K562 (cell line): ENCODE results near the gene BARX2. TPM values are rescaled to one million over a fixed set of nuclear protein-coding genes. Genes with fewer than 3 reads are reported as not detected.

Experiments used
- AFF4 ChIP-seq: sonication (generic); formaldehyde crosslinking; IDR thresholded peaks from 2 replicates; pipeline ENCODE4 v1.8.0; 2023; ENCODE audit warnings: mild to moderate bottlenecking, missing genetic modification reagents
- REST ChIP-seq, 2 experiments: fragments of 450-650 bp; formaldehyde crosslinking in 1 of 2; IDR thresholded peaks; 2 replicates each; pipeline versions ENCODE4 v1.4.0 to v1.6.1; 2014 to 2020; ENCODE audit warnings: mild to moderate bottlenecking in 2 of 2, borderline replicate concordance in 1 of 2, low read depth in 1 of 2
- polyA plus RNA-seq, 8 experiments: library from polyadenylated mRNA; depleted of rRNA in 4 of 8; stranded (reverse) in 5 of 8; unstranded in 3 of 8; fragments of >200 nt; fragmentation: Nextera tagmentation in 2 of 8; fragmentation: Illumina TruSeq in 1 of 8; extraction: Ambion mirVana in 2 of 8; extraction: Trizol in 1 of 8; gene quantifications; 2 replicates each; pipeline versions ENCODE4 v1.2.1 to v1.2.3, GENCODE V29; 2011 to 2014; ENCODE audit warnings: inconsistent platforms in 1 of 8, missing spikeins in 1 of 8
- total RNA-seq, 7 experiments: library from RNA; depleted of rRNA in 6 of 7; stranded (reverse); fragments of >200 nt in 6 of 7; fragmentation: Illumina TruSeq in 2 of 7; extraction: Trizol in 2 of 7; gene quantifications; 2 replicates each; pipeline versions ENCODE4 v1.2.1 to v1.2.3, GENCODE V29; 2011 to 2021; ENCODE audit warnings: low replicate concordance in 1 of 7
- TF ChIP-seq, protein P1 (sequence below): fragments of 200-600 bp; sonication (generic); IDR thresholded peaks from one replicate; pipeline ENCODE4 v1.6.1; 2012; ENCODE audit warnings: mild to moderate bottlenecking, low read depth, low read length, inconsistent platforms

BARX2 gene
- total and polyA plus RNA-seq, 9 of the 15 experiments (the other 6 are each of a cell fraction or from before 2014, with no cell fraction given): not detected

GRCh38 chr11:129348813-129349212, 26.8 kb upstream of the BARX2 start (continued):
- TF ChIP-seq REST (IDR thresholded peaks at IDR 0.05; ENCODE audit: borderline replicate concordance) (no peak), REST (CRISPR knock-in tag; IDR thresholded peaks at IDR 0.05; ENCODE audit: low read depth) (no peak), AFF4 (no peak)
- TF ChIP-seq, protein P1, sequence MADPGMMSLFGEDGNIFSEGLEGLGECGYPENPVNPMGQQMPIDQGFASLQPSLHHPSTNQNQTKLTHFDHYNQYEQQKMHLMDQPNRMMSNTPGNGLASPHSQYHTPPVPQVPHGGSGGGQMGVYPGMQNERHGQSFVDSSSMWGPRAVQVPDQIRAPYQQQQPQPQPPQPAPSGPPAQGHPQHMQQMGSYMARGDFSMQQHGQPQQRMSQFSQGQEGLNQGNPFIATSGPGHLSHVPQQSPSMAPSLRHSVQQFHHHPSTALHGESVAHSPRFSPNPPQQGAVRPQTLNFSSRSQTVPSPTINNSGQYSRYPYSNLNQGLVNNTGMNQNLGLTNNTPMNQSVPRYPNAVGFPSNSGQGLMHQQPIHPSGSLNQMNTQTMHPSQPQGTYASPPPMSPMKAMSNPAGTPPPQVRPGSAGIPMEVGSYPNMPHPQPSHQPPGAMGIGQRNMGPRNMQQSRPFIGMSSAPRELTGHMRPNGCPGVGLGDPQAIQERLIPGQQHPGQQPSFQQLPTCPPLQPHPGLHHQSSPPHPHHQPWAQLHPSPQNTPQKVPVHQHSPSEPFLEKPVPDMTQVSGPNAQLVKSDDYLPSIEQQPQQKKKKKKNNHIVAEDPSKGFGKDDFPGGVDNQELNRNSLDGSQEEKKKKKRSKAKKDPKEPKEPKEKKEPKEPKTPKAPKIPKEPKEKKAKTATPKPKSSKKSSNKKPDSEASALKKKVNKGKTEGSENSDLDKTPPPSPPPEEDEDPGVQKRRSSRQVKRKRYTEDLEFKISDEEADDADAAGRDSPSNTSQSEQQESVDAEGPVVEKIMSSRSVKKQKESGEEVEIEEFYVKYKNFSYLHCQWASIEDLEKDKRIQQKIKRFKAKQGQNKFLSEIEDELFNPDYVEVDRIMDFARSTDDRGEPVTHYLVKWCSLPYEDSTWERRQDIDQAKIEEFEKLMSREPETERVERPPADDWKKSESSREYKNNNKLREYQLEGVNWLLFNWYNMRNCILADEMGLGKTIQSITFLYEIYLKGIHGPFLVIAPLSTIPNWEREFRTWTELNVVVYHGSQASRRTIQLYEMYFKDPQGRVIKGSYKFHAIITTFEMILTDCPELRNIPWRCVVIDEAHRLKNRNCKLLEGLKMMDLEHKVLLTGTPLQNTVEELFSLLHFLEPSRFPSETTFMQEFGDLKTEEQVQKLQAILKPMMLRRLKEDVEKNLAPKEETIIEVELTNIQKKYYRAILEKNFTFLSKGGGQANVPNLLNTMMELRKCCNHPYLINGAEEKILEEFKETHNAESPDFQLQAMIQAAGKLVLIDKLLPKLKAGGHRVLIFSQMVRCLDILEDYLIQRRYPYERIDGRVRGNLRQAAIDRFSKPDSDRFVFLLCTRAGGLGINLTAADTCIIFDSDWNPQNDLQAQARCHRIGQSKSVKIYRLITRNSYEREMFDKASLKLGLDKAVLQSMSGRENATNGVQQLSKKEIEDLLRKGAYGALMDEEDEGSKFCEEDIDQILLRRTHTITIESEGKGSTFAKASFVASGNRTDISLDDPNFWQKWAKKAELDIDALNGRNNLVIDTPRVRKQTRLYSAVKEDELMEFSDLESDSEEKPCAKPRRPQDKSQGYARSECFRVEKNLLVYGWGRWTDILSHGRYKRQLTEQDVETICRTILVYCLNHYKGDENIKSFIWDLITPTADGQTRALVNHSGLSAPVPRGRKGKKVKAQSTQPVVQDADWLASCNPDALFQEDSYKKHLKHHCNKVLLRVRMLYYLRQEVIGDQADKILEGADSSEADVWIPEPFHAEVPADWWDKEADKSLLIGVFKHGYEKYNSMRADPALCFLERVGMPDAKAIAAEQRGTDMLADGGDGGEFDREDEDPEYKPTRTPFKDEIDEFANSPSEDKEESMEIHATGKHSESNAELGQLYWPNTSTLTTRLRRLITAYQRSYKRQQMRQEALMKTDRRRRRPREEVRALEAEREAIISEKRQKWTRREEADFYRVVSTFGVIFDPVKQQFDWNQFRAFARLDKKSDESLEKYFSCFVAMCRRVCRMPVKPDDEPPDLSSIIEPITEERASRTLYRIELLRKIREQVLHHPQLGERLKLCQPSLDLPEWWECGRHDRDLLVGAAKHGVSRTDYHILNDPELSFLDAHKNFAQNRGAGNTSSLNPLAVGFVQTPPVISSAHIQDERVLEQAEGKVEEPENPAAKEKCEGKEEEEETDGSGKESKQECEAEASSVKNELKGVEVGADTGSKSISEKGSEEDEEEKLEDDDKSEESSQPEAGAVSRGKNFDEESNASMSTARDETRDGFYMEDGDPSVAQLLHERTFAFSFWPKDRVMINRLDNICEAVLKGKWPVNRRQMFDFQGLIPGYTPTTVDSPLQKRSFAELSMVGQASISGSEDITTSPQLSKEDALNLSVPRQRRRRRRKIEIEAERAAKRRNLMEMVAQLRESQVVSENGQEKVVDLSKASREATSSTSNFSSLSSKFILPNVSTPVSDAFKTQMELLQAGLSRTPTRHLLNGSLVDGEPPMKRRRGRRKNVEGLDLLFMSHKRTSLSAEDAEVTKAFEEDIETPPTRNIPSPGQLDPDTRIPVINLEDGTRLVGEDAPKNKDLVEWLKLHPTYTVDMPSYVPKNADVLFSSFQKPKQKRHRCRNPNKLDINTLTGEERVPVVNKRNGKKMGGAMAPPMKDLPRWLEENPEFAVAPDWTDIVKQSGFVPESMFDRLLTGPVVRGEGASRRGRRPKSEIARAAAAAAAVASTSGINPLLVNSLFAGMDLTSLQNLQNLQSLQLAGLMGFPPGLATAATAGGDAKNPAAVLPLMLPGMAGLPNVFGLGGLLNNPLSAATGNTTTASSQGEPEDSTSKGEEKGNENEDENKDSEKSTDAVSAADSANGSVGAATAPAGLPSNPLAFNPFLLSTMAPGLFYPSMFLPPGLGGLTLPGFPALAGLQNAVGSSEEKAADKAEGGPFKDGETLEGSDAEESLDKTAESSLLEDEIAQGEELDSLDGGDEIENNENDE: no peak
